Testis (tissue), 2 donors: Measurements from ENCODE around the gene GPD1L.
A peak's percentile ranks its signal among the peaks of the same experiment; 100 is the strongest.

Experiments used
- POLR2A ChIP-seq: fragments of 450-650 bp; IDR thresholded peaks from one replicate; pipeline ENCODE4 v1.6.1; 2017; ENCODE audit warnings: antibody characterized with exemption, mild to moderate bottlenecking, moderate library complexity
- TF ChIP-seq, protein P1 (sequence below), 3 experiments: fragments of 450-650 bp in 2 of 3; fragments of 200-600 bp in 1 of 3; sonication (generic) in 1 of 3; IDR thresholded peaks; one replicate each; pipeline ENCODE4 v1.5.1; 2016 to 2019; ENCODE audit warnings: antibody characterized with exemption in 3 of 3, mild to moderate bottlenecking in 2 of 3, moderate library complexity in 1 of 3

DNA sequence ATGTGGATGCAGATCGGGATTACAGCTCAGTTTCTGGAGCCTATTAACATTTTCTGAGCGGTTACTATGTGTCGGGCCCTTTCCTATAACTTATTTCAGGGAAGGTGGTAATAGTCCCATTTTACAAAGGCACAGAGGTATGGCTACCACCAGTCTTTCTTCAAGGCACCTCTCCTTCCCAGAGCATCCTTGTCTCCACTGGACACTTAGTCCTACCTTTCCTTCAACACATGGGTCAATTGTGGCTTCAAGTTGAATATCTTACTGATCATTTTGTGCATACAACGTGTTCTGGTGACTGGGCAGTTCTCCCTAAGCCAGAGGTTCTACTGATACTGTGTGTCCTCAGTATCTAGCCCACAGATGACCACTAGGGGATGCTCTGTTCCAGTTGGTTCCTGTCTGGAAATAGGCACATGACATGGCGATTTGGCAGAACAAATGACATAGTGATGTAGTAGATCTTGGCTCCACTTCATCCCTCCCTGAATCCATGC lies 71.3 kb downstream of the GPD1L start:
- TF ChIP-seq, protein P1, sequence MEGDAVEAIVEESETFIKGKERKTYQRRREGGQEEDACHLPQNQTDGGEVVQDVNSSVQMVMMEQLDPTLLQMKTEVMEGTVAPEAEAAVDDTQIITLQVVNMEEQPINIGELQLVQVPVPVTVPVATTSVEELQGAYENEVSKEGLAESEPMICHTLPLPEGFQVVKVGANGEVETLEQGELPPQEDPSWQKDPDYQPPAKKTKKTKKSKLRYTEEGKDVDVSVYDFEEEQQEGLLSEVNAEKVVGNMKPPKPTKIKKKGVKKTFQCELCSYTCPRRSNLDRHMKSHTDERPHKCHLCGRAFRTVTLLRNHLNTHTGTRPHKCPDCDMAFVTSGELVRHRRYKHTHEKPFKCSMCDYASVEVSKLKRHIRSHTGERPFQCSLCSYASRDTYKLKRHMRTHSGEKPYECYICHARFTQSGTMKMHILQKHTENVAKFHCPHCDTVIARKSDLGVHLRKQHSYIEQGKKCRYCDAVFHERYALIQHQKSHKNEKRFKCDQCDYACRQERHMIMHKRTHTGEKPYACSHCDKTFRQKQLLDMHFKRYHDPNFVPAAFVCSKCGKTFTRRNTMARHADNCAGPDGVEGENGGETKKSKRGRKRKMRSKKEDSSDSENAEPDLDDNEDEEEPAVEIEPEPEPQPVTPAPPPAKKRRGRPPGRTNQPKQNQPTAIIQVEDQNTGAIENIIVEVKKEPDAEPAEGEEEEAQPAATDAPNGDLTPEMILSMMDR (IDR thresholded peaks at IDR 0.05) = peak; percentile 57 to 75 (median 73)
- no peak for TF ChIP-seq POLR2A
